Sigmoid colon (tissue), 7 donors: ENCODE results near the gene OR2W3. TPM values are rescaled to one million over a fixed set of nuclear protein-coding genes. Genes with fewer than 3 reads are reported as not detected.

Experiments used
- DNase-seq: peaks from one replicate; pipeline ENCODE4 v3.0.0-alpha.2; 2019
- H3K27ac ChIP-seq, 4 donors: fragments of 200-600 bp; sonication (generic); one replicate each; pipeline ENCODE4 v1.5.1; 2016 to 2019; ENCODE audit warnings: mild to moderate bottlenecking in 1 of 4
- H3K27me3 ChIP-seq, 3 donors: fragments of 200-600 bp; sonication (generic); one replicate each; pipeline ENCODE4 v1.5.1; 2019; ENCODE audit warnings: mild to moderate bottlenecking in 1 of 3
- H3K36me3 ChIP-seq, 4 donors: fragments of 200-600 bp; sonication (generic); one replicate each; pipeline ENCODE4 v1.5.1; 2016 to 2019
- H3K4me1 ChIP-seq, 4 donors: fragments of 200-600 bp; sonication (generic); one replicate each; pipeline ENCODE4 v1.5.1; 2017 to 2019
- H3K4me3 ChIP-seq, 4 donors: fragments of 200-600 bp; sonication (generic); one replicate each; pipeline ENCODE4 v1.5.1; 2017 to 2019; ENCODE audit warnings: mild to moderate bottlenecking in 2 of 4, moderate library complexity in 1 of 4
- H3K9me3 ChIP-seq, 4 donors: fragments of 200-600 bp in 3 of 4; sonication (generic) in 3 of 4; one replicate each; pipeline versions ENCODE4 v1.5.1 to v1.6.1; 2013 to 2019
- EP300 ChIP-seq, 4 donors: sonication (generic); formaldehyde crosslinking; IDR thresholded peaks; one replicate each; pipeline ENCODE4 v1.6.1; 2017; ENCODE audit warnings: antibody characterized with exemption in 4 of 4
- POLR2A ChIP-seq, 2 donors: fragments of 450-650 bp; IDR thresholded peaks; one replicate each; pipeline ENCODE4 v1.6.1; 2016; ENCODE audit warnings: antibody characterized with exemption in 2 of 2, mild to moderate bottlenecking in 2 of 2, moderate library complexity in 2 of 2
- POLR2AphosphoS5 ChIP-seq, 4 donors: sonication (generic); formaldehyde crosslinking; IDR thresholded peaks; one replicate each; pipeline ENCODE4 v1.6.1; 2017; ENCODE audit warnings: antibody characterized with exemption in 4 of 4
- WGBS, 2 donors: extraction: QIAGEN DNeasy Blood & Tissue Kit; methylation state at CpG; one replicate each; pipeline ENCODE4 v1.1.7; 2013; 5-methylcytosine and 5-hydroxymethylcytosine counted together
- intact Hi-C: fragments of 100-400 bp; cut with DNase I; formaldehyde crosslinking; loops from one replicate; pipeline ENCODE4 v1.15.1; 2023
- polyA plus RNA-seq, 3 donors: library from polyadenylated mRNA; stranded (reverse); fragments of 200-250 nt; gene quantifications; one replicate each; pipeline ENCODE4 v1.2.3, GENCODE V29; 2013
- total RNA-seq, 4 donors: library from RNA; depleted of rRNA; stranded (reverse); fragments of >200 nt; gene quantifications; one replicate each; pipeline ENCODE4 v1.1.0, GENCODE V29; 2016
- TF ChIP-seq, protein P1 (sequence below), 4 experiments: fragments of 450-650 bp in 3 of 4; fragments of 200-600 bp in 1 of 4; IDR thresholded peaks; one replicate each; pipeline ENCODE4 v1.5.1; 2016 to 2019; ENCODE audit warnings: antibody characterized with exemption in 4 of 4, mild to moderate bottlenecking in 3 of 4, moderate library complexity in 2 of 4
- donor health status: healthy with polysubstance abuse.
- donor health status: Bipolar disorder and iron deficiency.
- donor health status: healthy.

The OR2W3 gene
- total and polyA plus RNA-seq, 7 donors: 0.36 to 3.0 (median 0.71) TPM; not detected in 3

DNA sequence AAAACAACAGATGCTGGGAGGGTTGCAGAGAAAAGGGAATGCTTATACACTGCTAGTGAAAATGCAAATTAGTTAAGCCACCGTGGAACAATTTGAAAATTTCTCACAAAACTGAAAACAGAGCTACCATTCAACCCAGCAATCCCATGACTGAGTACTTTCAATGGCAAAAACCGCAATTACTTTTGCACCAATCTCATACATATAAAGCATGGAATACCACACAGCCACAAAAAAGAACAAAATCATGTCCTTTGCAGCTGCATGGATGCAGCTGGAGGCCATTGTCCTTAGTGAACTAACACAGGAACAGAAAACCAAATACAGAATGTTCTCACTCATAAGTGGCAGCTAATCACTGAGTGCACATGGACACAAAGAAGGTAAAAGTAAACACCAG is 18.4 kb downstream of the OR2W3 start:
- 76 to 83% methylated on average over 2 of the region's 2 CpGs for WGBS, 2 donors
- no peaks in the 10 kb centered on the region for H3K4me1 ChIP-seq
- no peak overlapping the region for H3K4me3 ChIP-seq
- TF ChIP-seq, protein P1, sequence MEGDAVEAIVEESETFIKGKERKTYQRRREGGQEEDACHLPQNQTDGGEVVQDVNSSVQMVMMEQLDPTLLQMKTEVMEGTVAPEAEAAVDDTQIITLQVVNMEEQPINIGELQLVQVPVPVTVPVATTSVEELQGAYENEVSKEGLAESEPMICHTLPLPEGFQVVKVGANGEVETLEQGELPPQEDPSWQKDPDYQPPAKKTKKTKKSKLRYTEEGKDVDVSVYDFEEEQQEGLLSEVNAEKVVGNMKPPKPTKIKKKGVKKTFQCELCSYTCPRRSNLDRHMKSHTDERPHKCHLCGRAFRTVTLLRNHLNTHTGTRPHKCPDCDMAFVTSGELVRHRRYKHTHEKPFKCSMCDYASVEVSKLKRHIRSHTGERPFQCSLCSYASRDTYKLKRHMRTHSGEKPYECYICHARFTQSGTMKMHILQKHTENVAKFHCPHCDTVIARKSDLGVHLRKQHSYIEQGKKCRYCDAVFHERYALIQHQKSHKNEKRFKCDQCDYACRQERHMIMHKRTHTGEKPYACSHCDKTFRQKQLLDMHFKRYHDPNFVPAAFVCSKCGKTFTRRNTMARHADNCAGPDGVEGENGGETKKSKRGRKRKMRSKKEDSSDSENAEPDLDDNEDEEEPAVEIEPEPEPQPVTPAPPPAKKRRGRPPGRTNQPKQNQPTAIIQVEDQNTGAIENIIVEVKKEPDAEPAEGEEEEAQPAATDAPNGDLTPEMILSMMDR (IDR thresholded peaks at IDR 0.05): no peak
- TF ChIP-seq POLR2AphosphoS5 (IDR thresholded peaks at IDR 0.05): no peak
- TF ChIP-seq POLR2A (IDR thresholded peaks at IDR 0.05): no peak
- TF ChIP-seq EP300 (IDR thresholded peaks at IDR 0.05): no peak
- no peak overlapping the region for H3K27ac ChIP-seq
- no peak for DNase-seq
- H3K27me3 ChIP-seq: no peaks in the 10 kb centered on the region
- H3K9me3 ChIP-seq: no peaks in the 10 kb centered on the region
- intact Hi-C loops: no loop called here
- H3K36me3 ChIP-seq: no peaks in the 10 kb centered on the region

DNA sequence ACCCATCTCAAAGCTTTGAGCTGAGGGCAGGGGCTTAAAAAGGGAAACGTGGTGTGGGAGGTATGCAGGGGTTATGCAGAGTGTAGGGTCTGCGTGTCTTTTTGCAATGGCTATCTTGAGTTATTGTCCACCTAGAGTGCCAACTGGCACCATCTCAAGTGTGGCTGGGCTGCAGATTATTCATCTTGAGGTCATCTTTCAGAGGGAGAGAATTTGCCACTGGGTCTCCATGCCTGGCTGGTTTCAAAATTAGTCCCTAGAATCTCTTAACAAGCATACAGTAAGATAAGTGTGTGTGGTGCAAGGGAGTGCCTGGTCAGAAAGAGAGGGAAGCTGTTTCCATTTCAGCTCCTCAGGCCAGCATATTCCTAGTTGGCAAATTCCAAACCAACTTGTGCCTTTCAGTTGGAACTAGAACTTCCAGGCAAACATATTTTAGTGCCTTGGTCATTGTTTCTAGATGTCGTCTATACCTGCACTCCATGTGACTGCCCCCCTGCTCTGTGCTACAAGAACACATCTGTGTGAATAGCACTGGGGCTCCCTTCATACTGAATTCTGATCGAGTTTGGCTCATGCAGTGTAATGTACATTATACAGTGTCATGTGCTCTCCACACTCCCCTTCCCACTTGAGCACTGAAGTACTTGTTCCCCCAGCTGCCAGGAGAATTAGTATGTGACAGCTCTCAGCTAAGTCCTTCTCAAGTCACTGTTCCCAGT is 19.7 kb downstream of the OR2W3 start:
- WGBS, 2 donors: 64 to 71% methylated on average over 4 of the region's 4 CpGs
- intact Hi-C loops: no loop called here
- H3K9me3 ChIP-seq: no peaks in the 10 kb centered on the region
- no peaks in the 10 kb centered on the region for H3K27me3 ChIP-seq
- H3K36me3 ChIP-seq: no peaks in the 10 kb centered on the region
- H3K27ac ChIP-seq: no peak overlapping the region
- no peak for TF ChIP-seq POLR2AphosphoS5 (IDR thresholded peaks at IDR 0.05)
- TF ChIP-seq, protein P1 (IDR thresholded peaks at IDR 0.05): no peak
- TF ChIP-seq EP300 (IDR thresholded peaks at IDR 0.05): no peak
- no peak for TF ChIP-seq POLR2A (IDR thresholded peaks at IDR 0.05)
- DNase-seq: no peak
- no peak overlapping the region for H3K4me3 ChIP-seq
- H3K4me1 ChIP-seq: no peaks in the 10 kb centered on the region

DNA sequence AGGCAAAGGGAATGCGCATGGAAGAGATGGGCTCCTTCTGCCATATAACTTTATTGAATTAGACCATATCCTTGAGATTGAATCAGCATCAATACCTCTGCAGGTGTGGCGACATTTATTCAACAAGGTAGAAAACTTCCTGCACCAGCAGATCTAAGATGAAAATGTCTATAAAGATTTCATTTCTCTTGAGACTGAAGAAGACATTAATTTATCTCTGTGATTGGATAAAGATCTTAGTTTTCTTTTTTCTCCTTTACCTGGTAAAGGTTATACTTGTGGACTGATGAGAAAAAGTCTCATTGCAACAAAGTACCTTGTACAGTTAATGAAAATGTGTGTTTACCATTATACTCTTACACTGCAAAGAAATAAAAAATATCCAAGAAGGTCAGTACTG is 24.6 kb downstream of the OR2W3 start, which contains the start of gene OR2T8:
Gene OR2T8 (plus strand): TSS at position 301 of the 400 bp plus-strand sequence. CDS start 766 bp downstream, outside the sequence.
- 92 to 94% methylated on average over 2 of the region's 2 CpGs for WGBS, 2 donors
- no peak within 1 kb of the TSS for H3K4me3 ChIP-seq
- intact Hi-C loops: no loop called here
- H3K4me1 ChIP-seq: no peaks in the 10 kb centered on the region
- no peaks in the 10 kb centered on the region for H3K27me3 ChIP-seq
- H3K36me3 ChIP-seq: no peaks in the 10 kb centered on the region
- no peaks in the 10 kb centered on the region for H3K9me3 ChIP-seq
- H3K27ac ChIP-seq: no peak within 1 kb of the TSS
- TF ChIP-seq POLR2A (IDR thresholded peaks at IDR 0.05) (no peak), EP300 (IDR thresholded peaks at IDR 0.05) (no peak), POLR2AphosphoS5 (IDR thresholded peaks at IDR 0.05) (no peak)
- TF ChIP-seq, protein P1 (IDR thresholded peaks at IDR 0.05): no peak
- DNase-seq: no peak

DNA sequence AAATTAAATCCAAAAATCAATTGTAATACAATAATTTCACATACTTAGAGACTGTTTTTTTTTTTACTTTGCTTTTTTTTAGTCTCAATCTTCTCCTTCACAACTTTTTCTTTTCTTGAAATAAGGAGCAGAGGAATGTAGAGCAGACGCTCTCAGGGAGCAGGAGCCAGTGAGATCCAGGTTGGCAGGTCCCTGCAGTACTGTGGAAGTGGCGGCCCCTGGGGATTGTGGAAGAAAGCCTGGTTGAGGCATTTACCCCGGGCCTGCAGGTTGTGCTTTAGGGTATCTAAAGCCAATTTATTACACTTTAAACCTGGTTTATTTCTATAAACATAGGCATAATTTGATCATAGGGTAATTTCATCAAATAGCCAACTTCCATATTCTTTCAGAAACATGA is 28.6 kb downstream of the OR2W3 start:
- Histone ChIP-seq H3K27me3 (no peaks in the 10 kb centered on the region), H3K9me3 (no peaks in the 10 kb centered on the region), H3K27ac (no peak overlapping the region), H3K4me1 (no peaks in the 10 kb centered on the region), H3K36me3 (no peaks in the 10 kb centered on the region), H3K4me3 (no peak overlapping the region)
- intact Hi-C loops: no loop called here
- TF ChIP-seq, protein P1 (IDR thresholded peaks at IDR 0.05): no peak
- no peak for TF ChIP-seq POLR2A (IDR thresholded peaks at IDR 0.05)
- TF ChIP-seq POLR2AphosphoS5 (IDR thresholded peaks at IDR 0.05): no peak
- no peak for TF ChIP-seq EP300 (IDR thresholded peaks at IDR 0.05)
- 69 to 73% methylated on average over 3 of the region's 3 CpGs for WGBS, 2 donors
- no peak for DNase-seq
